Mononuclear cell (primary cell): ENCODE results near the gene PARN. TPM values are rescaled to one million over a fixed set of nuclear protein-coding genes. Genes with fewer than 3 reads are reported as not detected.

ENCODE experiments used
- H3K27me3 ChIP-seq: 2 replicates; pipeline ENCODE4 v1.6.0; 2011; ENCODE audit warnings: low read length, control low read depth; ENCODE audit not compliant: insufficient read depth
- H3K4me1 ChIP-seq: 2 replicates; pipeline ENCODE4 v1.5.1; 2011; ENCODE audit warnings: mild to moderate bottlenecking, low read length, control low read depth; ENCODE audit not compliant: insufficient read depth
- H3K4me3 ChIP-seq: 2 replicates; pipeline ENCODE4 v1.5.1; 2011; ENCODE audit warnings: mild to moderate bottlenecking, low read length, moderate library complexity
- H3K9me3 ChIP-seq: 2 replicates; pipeline ENCODE4 v1.5.1; 2011; ENCODE audit warnings: low read depth, mild to moderate bottlenecking, control low read depth, low read length
- total RNA-seq: library from RNA; depleted of rRNA; stranded (reverse); fragments of >200 nt; gene quantifications from one replicate; pipeline ENCODE4 v1.2.3, GENCODE V29; 2012

Gene PARN
- total RNA-seq, 1 donor = 37.2 TPM

- Histone ChIP-seq H3K27me3 (no peaks in the 10 kb centered on the region), H3K9me3 (no peaks in the 10 kb centered on the region), H3K4me3 (no peak overlapping the region), H3K4me1 (peaks cover 3% of the 10 kb centered on the region)
Observed at GRCh38 chr16:14509675-14510132, 120.4 kb downstream of the PARN start.

- H3K27me3 ChIP-seq = no peaks in the 10 kb centered on the region
- H3K9me3 ChIP-seq = no peaks in the 10 kb centered on the region
- H3K4me3 ChIP-seq = no peak overlapping the region
- H3K4me1 ChIP-seq = peaks cover 3% of the 10 kb centered on the region
Observed at GRCh38 chr16:14509055-14509454, 121.0 kb downstream of the PARN start.

GRCh38 chr16:14505846-14506245, 124.2 kb downstream of the PARN start:
- H3K4me1 ChIP-seq = peaks cover 3% of the 10 kb centered on the region
- no peaks in the 10 kb centered on the region for H3K9me3 ChIP-seq
- H3K4me3 ChIP-seq = no peak overlapping the region
- no peaks in the 10 kb centered on the region for H3K27me3 ChIP-seq

GRCh38 chr16:14502932-14503741, 126.9 kb downstream of the PARN start:
- no peak overlapping the region for H3K4me3 ChIP-seq
- no peaks in the 10 kb centered on the region for H3K27me3 ChIP-seq
- H3K9me3 ChIP-seq = no peaks in the 10 kb centered on the region

GRCh38 chr16:14502256-14502875, 127.7 kb downstream of the PARN start:
- Histone ChIP-seq H3K27me3 (no peaks in the 10 kb centered on the region), H3K4me1 (no peaks in the 10 kb centered on the region), H3K4me3 (no peak overlapping the region), H3K9me3 (no peaks in the 10 kb centered on the region)

More at GRCh38 chr16:14502932-14503741, 126.9 kb downstream of the PARN start:
- no peaks in the 10 kb centered on the region for H3K4me1 ChIP-seq

- H3K4me1 ChIP-seq = no peaks in the 10 kb centered on the region
Observed at GRCh38 chr16:14501331-14502255, 128.5 kb downstream of the PARN start.

GRCh38 chr16:14500791-14501190, 129.3 kb downstream of the PARN start:
- Histone ChIP-seq H3K9me3 (no peaks in the 10 kb centered on the region), H3K27me3 (no peaks in the 10 kb centered on the region), H3K4me1 (no peaks in the 10 kb centered on the region), H3K4me3 (no peak overlapping the region)

More at GRCh38 chr16:14501331-14502255, 128.5 kb downstream of the PARN start:
- no peaks in the 10 kb centered on the region for H3K27me3 ChIP-seq
- no peak overlapping the region for H3K4me3 ChIP-seq
- no peaks in the 10 kb centered on the region for H3K9me3 ChIP-seq

- no peaks in the 10 kb centered on the region for H3K27me3 ChIP-seq
Observed at GRCh38 chr16:14499110-14499509, 130.9 kb downstream of the PARN start.

GRCh38 chr16:14497245-14498082, 132.6 kb downstream of the PARN start:
- H3K27me3 ChIP-seq = no peaks in the 10 kb centered on the region
- H3K9me3 ChIP-seq = no peaks in the 10 kb centered on the region
- no peak overlapping the region for H3K4me3 ChIP-seq
- no peaks in the 10 kb centered on the region for H3K4me1 ChIP-seq

More at GRCh38 chr16:14499110-14499509, 130.9 kb downstream of the PARN start:
- Histone ChIP-seq H3K4me1 (no peaks in the 10 kb centered on the region), H3K9me3 (no peaks in the 10 kb centered on the region), H3K4me3 (no peak overlapping the region)

GRCh38 chr16:14496786-14497185, 133.3 kb downstream of the PARN start:
- Histone ChIP-seq H3K9me3 (no peaks in the 10 kb centered on the region), H3K4me1 (no peaks in the 10 kb centered on the region), H3K4me3 (no peak overlapping the region), H3K27me3 (no peaks in the 10 kb centered on the region)

- Histone ChIP-seq H3K4me1 (no peaks in the 10 kb centered on the region), H3K4me3 (no peak overlapping the region), H3K27me3 (no peaks in the 10 kb centered on the region), H3K9me3 (no peaks in the 10 kb centered on the region)
Observed at GRCh38 chr16:14496047-14496770, 133.9 kb downstream of the PARN start.

GRCh38 chr16:14495213-14496046, 134.6 kb downstream of the PARN start:
- no peaks in the 10 kb centered on the region for H3K27me3 ChIP-seq
- no peaks in the 10 kb centered on the region for H3K4me1 ChIP-seq
- no peak overlapping the region for H3K4me3 ChIP-seq
- H3K9me3 ChIP-seq = no peaks in the 10 kb centered on the region

- no peaks in the 10 kb centered on the region for H3K27me3 ChIP-seq
- H3K4me3 ChIP-seq = no peak overlapping the region
- no peaks in the 10 kb centered on the region for H3K4me1 ChIP-seq
- H3K9me3 ChIP-seq = no peaks in the 10 kb centered on the region
Observed at GRCh38 chr16:14494396-14494966, 135.6 kb downstream of the PARN start.
